CD4-positive, alpha-beta T cell treated with Interleukin-2 at 100 ng/mL for 4 hours (primary cell): ENCODE results near the gene SLCO3A1.

Source experiments
- DNase-seq: peaks from one replicate; pipeline ENCODE4 v3.0.0-alpha.2; 2020; ENCODE audit warnings: low spot score

The SLCO3A1 gene

DNA sequence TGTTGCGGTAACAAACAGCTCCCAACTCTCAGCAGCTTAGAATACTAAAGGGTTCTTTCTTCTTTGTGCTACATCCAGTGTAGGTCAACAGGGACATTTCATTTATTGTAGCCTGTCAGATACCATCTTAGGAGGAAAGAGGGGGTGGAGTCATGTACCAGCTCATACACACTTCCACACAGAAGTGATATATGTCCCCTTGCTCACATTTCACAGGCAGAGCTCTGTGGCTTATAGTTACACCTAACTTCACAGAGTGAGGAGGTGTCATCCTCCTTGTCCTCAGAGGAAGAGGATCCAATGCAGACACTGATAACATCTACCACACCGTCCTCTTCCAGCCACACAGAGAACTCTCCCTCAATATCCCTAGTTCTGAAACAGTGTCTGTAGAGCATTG, 247.2 kb downstream of the SLCO3A1 start:
- no peak for DNase-seq

DNA sequence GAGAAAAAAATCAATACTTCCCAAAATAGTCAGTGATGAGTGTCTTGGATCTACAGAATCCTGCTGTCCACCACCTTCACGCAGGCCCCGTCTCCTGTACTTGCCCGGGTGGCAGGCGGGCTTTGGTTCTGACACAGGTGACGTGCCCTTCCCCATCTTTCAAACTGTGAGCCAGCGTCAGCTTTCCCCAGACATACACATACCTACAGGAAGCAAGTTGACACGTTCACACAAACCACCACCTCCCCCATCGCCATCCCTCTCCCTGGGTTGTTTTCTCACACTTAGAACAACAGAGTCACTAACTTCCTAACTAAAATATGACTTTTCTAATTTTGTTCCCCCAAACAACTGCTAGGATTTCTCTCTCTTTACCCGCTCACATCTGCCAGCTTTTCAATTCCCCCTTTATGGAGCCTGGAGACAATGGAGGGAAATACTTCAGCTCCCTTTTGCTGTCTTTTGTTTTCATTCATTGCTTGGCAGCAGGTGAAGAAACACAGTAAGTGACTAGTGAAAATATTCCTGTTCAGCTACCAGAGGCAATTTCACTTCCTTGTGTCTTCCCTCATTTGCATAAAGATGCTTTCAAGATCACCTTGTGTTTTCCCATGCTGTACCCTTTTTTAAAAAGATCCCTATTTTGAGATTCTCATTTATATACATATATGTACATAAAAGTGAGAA, 248.3 kb downstream of the SLCO3A1 start:
- DNase-seq = no peak

DNA sequence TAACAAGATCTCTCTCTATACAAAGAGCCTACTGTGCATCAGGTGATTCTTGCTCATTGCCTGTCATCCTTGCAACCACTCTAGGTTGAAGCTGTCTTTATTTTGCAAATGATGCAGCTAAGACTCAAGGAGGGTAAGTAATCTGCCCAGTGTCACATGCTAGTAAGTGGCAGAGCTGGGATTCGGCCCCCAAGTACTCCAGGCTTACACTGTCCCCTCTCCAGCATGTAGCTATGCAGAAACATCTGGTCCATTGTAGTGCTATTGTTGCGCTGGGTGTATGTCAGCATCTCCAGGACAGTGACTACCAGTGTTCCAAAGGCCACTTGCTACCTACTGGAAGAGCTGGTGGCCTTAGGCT, 248.9 kb downstream of the SLCO3A1 start:
- no peak for DNase-seq

DNA sequence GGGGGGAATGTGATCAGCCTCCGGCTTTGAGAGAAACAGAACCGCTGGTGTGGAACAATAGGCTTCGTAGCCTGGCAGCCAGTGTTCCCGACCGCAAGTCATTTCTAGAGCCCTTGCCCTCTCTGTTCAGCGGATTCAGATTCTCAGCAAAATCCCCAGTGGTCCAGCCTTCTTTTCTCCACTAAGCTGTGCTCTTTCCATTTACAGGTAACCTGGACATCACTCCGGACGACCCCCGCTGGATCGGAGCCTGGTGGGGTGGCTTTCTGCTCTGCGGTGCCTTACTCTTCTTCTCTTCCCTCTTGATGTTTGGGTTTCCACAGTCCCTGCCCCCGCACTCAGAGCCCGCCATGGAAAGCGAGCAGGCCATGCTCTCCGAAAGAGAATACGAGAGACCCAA, 250.6 kb downstream of the SLCO3A1 start:
- no peak for DNase-seq

DNA sequence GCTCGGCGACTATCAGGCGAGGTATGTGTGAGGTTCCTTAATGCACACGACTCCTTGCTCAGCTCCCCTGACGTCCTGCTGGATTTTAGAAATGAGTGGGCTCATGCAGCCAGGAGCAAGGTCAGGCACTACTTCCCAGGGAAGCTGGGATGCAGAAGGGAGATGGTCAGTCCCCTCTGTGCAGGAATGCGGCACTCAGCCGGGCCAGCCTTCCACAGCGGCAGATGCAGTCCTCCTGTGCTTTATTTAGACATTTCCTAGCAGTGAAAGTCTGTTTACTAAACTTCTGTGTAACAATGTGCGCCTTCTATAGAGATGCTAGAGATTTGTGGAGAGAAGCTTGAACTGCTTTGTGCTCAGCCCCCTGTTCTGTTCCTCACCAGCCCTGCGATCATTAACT, 252.1 kb downstream of the SLCO3A1 start:
- DNase-seq = no peak

DNA sequence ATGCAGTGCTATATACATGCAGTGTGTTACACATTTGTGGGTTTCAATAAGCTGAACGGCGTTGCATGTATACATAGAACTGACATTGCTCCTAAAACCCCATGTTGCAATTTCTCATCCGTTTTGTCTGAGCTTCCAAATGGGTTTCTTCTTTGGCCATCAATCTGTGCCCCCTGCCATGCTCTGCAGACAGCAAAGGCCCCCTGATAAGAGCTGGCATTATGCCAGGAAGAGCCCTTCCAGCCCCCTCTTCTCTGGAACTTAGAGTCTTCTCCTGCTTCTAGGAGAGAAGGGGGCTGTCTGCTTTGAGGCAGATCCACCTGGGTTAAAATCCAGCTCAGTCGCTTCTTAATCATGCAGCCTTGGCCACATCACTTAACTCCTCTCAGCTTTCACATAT, 254.0 kb downstream of the SLCO3A1 start:
- no peak for DNase-seq

DNA sequence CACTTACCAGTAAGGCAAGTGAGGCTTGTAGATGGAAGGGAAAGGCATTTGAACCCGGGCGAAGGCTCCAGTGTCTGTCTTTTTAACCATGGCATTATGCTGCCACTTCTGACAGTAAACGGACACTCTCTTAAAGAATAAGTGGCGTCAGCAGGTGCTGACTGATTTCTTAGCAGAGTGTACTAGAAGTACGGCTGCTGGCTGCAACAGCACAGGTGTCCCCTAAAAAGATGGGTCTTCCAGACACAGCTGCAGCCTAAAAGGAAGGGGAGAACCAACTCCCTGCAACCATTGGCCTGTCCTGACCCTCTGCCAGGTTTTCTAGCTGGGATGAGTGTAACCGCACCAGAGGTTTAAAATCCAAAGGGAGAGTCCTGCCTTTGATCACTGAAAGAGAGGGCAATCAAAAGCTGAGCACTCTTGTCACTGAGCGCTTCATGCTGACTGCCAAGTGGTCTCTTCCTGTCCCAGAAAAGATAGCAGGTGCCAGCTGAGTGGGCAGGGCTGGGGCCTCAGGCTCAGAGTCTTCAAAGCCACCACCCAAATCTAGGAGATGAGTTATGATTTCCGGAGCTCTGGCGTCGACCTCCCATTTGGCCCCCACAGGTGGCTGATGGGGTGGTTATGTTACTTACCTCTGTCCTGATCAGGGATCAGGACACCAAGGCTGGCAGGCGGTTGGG, 255.8 kb downstream of the SLCO3A1 start:
- no peak for DNase-seq

DNA sequence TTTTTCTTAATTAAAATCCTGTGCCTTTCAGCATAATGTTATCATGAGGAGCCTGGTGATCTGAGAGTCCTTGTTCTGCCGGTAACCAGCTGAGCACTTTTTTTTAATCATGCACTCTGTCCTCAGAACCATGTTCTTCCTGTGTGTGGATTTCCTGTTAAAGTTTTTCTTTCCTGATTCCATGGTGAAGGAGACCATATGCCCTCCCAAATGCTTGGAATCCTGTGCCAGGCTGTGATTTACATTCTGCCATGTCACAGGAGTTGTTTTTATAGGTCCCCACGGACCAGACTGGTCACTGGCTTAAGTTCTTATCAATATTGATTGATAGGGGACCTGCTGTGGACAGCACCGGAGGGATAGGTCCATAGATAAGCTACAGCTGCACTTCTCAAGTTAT, 257.8 kb downstream of the SLCO3A1 start:
- no peak for DNase-seq

DNA sequence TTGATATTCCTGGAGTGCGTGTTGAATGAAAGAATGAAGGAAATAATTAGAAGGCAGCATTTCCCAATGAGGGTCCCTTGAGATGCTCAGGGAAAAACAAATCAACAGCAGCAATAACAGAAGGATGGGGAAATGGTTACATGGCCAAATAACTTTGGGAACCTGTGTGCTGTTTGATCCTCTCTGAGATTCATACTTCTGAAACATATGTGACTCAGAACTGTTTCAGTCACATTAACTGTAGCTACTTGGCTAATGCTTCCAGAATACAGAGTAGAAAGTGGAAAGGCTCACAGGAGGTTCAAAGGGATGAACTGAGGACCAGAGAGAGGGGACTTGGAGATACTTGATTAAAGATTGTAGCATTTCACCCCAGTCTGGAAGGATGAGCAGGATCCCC, 258.2 kb downstream of the SLCO3A1 start:
- DNase-seq = no peak

DNA sequence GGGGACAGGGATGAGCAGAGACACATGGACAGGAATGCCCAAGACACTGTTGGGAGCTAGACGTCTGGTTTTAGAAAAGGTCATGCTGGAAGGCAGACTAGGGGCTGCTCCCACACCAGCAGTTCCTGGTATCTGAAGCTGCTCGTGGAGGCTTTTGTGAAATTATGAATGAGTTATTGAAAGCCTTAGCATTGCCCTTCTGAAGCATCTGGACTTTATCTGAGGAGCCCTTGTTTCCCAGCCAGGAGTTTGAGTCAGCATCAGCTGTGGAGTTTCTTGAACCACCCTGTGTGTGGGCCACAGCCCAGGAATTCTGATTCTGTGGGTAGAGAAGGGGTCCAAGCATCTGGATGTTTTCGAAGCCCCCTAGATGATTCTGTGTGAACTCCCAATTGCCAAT, 258.7 kb downstream of the SLCO3A1 start:
- DNase-seq = no peak

DNA sequence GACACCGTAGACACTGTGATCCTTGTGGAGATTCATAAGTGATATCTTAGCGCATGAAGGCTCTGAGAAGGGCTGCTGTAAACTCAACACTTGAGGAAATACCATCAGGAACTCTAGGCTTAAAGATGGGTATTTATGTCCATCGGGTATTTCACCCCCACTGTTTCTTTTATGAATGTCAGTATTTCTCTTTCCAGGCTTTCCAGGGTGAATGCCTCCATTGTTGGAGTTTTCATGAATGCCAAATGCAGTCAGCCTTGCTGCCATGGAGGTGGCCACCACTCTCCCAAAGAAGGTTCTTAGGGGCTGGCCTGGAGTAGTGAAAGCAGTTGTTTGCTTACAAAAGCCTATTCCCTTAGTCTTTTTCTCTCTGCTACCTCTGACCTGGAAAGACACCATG, 259.2 kb downstream of the SLCO3A1 start:
- no peak for DNase-seq

DNA sequence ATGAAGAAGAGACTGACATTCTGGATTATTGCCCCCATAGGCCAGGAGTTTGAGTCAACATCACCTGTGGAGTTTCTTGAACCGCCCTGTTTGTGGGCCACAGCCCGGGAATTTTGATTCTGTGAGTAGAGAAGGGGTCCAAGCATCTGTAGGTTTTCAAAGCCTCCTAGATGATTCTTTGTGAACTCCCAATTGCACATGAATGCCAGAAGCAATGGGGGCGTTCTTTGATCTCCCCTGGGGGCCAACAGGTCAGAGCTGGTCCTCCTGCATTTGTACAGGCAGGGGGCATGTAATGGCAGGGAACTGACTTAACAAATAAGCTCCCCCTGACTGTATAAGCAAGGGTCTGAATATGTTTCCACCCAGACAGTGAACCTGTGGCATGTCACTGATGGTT, 260.3 kb downstream of the SLCO3A1 start:
- DNase-seq = no peak

DNA sequence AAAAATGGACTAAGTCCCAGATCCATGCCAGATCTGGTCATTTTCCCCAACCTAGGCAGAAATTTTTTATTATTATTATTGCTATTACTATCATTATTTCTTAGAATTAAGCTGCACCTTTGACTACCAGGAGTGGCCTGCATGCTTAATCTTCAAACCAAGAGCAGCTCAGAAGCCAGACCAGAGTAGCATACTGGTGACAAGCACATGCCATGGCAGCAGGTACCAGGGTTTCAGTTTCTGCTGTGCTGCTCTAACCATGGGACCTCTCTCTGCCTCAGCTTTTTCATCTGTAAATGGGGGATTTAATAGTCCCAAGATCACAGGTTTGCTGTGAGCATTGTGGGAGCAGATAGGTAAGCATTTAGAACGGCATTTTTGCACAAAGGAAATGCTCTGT, 262.3 kb downstream of the SLCO3A1 start:
- no peak for DNase-seq

DNA sequence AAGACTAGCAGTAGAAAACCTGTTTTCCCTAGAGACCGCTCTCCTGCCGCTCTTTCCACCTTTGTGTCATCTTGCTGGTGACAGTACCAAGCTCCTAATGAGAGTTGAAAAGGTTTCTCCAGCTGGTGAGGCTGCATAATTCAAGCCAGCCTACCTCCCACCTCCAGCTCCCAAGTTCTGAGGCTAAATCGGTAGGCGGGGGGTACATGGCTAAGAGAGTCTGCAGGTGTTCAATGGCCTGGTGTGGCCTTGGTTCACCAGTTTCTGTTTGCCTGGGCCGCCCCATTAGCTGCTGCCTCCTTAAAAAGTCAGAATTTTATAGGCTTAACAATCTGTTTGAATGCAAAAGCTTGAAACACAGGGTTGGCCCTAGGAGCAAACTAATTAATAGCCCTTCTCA, 262.8 kb downstream of the SLCO3A1 start:
- no peak for DNase-seq

DNA sequence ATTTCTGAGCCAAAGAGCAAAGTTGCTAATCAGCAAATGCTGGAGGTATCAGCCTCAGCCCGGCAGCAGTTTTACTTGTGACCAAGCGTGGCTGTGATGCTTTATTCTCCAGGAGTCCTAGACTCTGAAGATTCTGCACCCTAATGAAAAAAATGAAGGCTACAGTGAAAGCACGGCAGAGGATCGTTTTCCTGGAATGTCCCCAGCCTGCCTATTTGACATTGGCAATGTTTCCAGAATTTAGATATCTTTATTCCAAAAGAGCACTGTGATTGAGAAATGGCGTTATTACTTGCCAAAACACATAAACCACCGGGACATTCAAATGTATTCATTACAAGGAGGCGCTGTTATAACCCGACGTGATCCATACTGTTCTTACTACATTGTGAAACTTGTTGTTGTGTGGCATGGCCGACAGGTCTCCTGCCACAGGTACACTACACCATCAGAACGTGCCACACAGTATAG, 263.8 kb downstream of the SLCO3A1 start:
- DNase-seq = no peak

DNA sequence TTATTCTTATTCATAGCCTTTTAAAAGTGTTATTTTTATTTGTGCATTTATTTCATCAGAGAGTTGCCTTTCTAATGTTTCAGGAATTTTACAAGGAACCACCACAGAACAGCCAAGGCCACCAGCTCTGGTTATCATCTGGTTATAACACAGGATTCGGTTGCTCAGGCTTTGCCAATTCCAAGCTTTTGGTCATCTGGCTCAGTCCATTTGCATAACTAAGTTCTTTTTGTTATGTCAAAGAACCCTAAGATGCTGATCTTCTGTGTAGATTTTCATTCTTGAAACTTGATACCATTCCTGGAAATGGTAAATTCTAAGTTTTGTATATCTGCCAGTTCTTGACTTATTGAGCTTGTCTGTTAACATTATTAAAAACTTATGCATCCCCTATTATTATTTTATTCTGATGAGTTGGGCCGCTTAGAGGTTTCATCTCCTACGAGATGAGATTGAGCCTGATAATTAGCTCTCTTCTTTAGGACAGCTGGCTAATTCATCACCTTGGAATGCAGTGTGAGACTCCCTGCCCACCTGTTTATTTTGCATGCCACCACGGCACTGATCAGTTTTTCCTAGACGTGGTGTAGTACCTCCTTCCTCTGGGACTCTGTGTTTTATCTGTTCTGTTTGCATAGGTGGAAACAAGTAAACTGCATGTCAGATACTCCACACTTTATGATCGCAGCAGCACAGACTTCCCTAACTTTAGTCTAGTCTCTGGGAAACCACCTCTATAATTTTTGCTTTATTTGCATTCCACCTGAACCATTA, 264.8 kb downstream of the SLCO3A1 start:
- no peak for DNase-seq

DNA sequence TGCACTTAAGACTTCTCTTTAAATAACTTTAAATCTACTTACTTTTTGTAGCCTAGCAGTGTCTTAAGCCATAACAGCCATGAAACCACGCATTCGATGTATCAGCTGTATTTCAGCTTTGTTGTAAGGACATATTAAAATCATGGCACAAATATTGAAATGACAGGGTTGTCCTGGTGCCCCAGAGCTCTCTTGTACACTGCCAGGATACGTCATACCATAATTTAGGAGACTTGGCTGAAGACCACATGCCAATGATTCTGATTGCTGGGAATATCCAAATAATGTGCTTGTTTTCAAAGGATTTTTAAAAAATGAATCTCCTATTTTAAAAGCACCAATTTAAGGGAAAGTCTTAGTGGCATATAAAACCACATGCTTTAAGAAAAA, 265.4 kb downstream of the SLCO3A1 start:
- no peak for DNase-seq

DNA sequence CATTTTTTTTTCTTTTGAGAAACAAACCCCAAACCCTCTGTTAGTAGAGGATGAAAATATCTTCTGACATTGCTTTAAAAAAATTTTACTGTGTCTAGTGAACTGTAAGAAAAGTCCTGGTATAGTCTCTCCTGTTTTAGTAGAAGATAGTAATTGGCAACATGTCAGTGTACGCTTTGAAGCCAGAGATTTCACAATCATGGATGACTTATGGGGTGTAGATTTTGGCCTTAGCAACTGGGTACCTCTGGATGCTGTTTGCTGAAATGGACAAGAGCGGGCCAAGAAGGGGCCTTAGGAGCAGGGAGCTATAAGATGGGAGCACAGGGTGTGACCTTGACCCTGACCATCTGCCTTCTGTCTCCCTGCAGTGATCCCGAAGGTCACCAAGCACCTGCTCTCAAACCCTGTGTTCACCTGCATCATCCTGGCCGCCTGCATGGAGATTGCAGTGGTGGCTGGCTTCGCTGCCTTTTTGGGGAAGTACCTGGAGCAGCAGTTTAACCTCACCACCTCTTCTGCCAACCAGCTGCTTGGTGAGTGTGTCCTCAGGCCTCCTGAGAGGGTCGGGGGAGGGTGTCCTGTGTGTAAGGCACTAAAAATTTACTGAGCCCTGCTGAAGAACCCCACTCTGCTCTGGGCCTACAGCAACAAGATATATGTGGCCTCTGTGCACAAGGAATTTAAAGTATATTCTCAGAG, 266.7 kb downstream of the SLCO3A1 start:
- DNase-seq = no peak

DNA sequence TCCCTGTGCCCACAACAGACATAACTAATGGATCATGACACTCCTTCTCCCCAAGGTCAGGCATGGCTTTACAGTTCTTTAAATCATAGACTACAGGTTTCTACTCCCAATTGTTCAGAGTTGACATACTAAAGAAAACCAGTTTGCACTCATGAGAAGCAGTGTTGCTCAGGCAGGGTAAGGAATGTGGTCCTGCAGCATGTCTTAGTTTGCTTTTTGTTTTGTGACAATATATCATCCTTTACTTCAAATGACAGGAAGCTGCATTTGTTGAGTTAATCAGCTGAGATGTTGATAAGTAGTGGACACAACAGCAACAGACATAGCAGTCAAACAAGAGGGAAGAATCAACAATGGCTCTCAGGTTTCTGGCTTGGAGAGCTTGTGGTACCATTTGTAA, 267.5 kb downstream of the SLCO3A1 start:
- DNase-seq = no peak

DNA sequence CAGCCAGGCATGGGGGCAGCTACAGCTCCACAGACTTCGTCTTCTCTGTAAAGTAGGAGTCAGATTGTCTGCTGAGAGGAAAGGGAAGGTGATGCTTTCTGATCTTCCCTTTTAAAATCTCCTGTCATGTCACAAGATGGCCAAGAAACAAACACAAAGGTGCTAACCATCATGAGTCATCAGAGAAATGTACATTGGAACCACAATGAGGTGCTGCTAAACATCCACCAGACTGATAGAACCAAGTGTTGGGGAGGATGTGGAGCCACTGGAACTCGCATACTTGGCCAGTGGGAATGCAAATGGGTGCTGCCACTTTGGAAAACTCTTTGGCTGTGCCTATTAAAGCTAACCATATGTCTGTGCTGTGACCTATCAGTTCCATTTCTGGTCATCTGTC, 268.8 kb downstream of the SLCO3A1 start:
- DNase-seq = no peak

DNA sequence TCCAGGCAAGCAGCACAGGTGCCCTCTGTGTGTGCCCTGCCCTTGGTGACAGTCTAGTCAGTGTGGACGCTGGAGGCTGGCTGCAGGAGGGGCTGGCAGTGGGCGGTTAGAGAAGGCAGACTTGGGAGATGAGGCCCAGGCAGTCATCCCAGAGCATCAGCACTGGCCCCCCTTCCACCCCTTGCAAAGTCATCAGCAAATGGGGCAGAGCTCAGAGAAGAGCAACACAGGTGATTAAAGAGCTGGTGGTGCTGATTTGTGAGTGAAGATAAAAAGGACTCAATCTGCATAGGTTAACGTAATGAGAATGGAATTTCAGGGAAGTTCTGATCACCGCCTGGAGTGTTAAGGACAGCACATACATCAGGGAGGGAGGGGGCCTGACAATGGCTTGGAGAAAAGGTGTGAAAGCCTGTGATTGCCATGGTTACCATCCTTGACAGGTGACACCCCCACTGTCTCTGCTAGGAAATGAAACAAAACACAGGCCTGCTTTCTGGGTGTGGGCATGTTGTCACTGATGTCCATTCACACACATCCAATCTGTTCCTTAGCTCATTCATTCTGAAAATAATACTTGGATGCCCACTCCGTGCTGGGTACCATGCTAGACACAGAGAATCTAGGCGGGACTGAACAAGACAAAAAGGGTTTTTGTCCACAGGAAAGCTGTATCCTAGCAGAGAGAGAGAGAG, 270.6 kb downstream of the SLCO3A1 start:
- no peak for DNase-seq

DNA sequence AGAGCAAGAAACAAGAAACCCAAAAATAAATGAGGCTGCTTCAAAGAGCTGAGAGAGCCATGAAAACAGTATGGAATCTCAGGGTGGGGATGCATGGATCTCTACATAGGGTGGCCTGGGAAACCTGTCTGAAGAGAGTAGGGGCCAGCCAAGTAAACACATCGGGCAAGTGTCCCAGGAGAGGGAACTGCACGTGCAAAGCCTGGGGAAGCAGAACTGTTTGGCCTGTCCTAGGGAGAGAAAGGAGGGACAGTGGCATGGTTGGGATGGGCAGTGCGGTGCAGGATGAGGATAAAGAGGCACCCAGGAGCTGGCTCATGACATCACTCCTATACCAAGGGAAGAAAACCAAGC, 271.1 kb downstream of the SLCO3A1 start:
- DNase-seq = no peak
